Activated B cell treated with CpG ODN at 0.5 μM for 24 hours (primary cell): Measurements from ENCODE around the gene ILKAP. TPM values are rescaled to one million over a fixed set of nuclear protein-coding genes. Genes with fewer than 3 reads are reported as not detected.

Experiments used
- ATAC-seq: fragments of 200-7000 bp; cut with Tn5 transposase; one replicate; pipeline ENCODE4 v1.10.0; 2021; ENCODE audit warnings: low read depth, mild to moderate bottlenecking, moderate library complexity
- CTCF ChIA-PET: fragments of 350-600 bp; sonication (Branson Sonifier 250); formaldehyde crosslinking; loops from one replicate; lab custom pipeline; 2021; ENCODE audit warnings: antibody characterized with exemption; lab: Charles Lee
- POLR2A ChIA-PET: fragments of 350-600 bp; sonication (Branson Sonifier 250); formaldehyde crosslinking; loops from one replicate; lab custom pipeline; 2021; ENCODE audit warnings: antibody characterized with exemption; lab: Charles Lee
- DNase-seq: peaks from one replicate; pipeline ENCODE4 v3.0.0; 2022
- H3K27ac Mint-ChIP-seq: one replicate; pipeline ENCODE4 v1.8.0; 2020; ENCODE audit warnings: mixed read lengths
- H3K27me3 Mint-ChIP-seq: one replicate; pipeline ENCODE4 v1.8.0; 2021; ENCODE audit warnings: mixed read lengths
- H3K36me3 Mint-ChIP-seq: one replicate; pipeline ENCODE4 v1.8.0; 2021; ENCODE audit warnings: low read depth, mixed read lengths
- H3K4me1 Mint-ChIP-seq: one replicate; pipeline ENCODE4 v1.8.0; 2021; ENCODE audit warnings: mixed read lengths
- H3K4me3 Mint-ChIP-seq: one replicate; pipeline ENCODE4 v1.8.0; 2020; ENCODE audit warnings: mild to moderate bottlenecking, mixed read lengths
- H3K9me3 Mint-ChIP-seq: one replicate; pipeline ENCODE4 v1.8.0; 2020; ENCODE audit warnings: mixed read lengths
- CTCF ChIP-seq: fragments of 200-600 bp; IDR thresholded peaks from one replicate; pipeline ENCODE4 v1.8.0; 2022; ENCODE audit warnings: antibody characterized with exemption, mild to moderate bottlenecking
- intact Hi-C: fragments of 100-400 bp; cut with micrococcal nuclease; formaldehyde crosslinking; loops from one replicate; pipeline ENCODE4 v1.15.1; 2024
- total RNA-seq: library from RNA; stranded (reverse); gene quantifications from 2 replicates; pipeline ENCODE4 v1.2.3, GENCODE V29; 2022

Gene ILKAP
- total RNA-seq, 1 donor from 2014 or later, result 77.3 TPM

GRCh38 chr2:238180554-238180953, 22.9 kb downstream of the ILKAP start:
- no peak for ATAC-seq
- POLR2A ChIA-PET, result no interaction called here
- Mint-ChIP-seq H3K27me3 (no peaks in the 10 kb centered on the region), H3K4me1 (no peaks in the 10 kb centered on the region), H3K36me3 (peaks cover 94% of the 10 kb centered on the region), H3K9me3 (no peaks in the 10 kb centered on the region), H3K4me3 (no peak overlapping the region), H3K27ac (no peak overlapping the region)
- no peak for TF ChIP-seq CTCF
- intact Hi-C loops, result no loop called here
- no peak for DNase-seq
- CTCF ChIA-PET, result no interaction called here

- POLR2A ChIA-PET, result interaction anchor here (0.7 kb wide), 1 partner anchor 11 kb away, joined by 18 read pairs; no protein-coding TSS in a partner anchor
- H3K9me3 Mint-ChIP-seq, result no peaks in the 10 kb centered on the region
- CTCF ChIA-PET, result no interaction called here
- TF ChIP-seq CTCF, result no peak
- intact Hi-C loops, result no loop called here
- H3K27ac Mint-ChIP-seq, result no peak overlapping the region
- no peak overlapping the region for H3K4me3 Mint-ChIP-seq
- ATAC-seq, result no peak
- peaks cover 92% of the 10 kb centered on the region for H3K36me3 Mint-ChIP-seq
- no peaks in the 10 kb centered on the region for H3K4me1 Mint-ChIP-seq
- DNase-seq, result no peak
- no peaks in the 10 kb centered on the region for H3K27me3 Mint-ChIP-seq
These were observed 26.9 kb downstream of the ILKAP start for GRCh38 chr2:238176613-238177012.

GRCh38 chr2:238174701-238175100, 28.8 kb downstream of the ILKAP start:
- DNase-seq (no peak), ATAC-seq (no peak)
- no peak overlapping the region for H3K4me3 Mint-ChIP-seq
- peaks cover 88% of the 10 kb centered on the region for H3K36me3 Mint-ChIP-seq
- no peaks in the 10 kb centered on the region for H3K4me1 Mint-ChIP-seq
- no peak overlapping the region for H3K27ac Mint-ChIP-seq
- intact Hi-C loops, result no loop called here
- H3K27me3 Mint-ChIP-seq, result no peaks in the 10 kb centered on the region
- no peak for TF ChIP-seq CTCF
- H3K9me3 Mint-ChIP-seq, result no peaks in the 10 kb centered on the region
- ChIA-PET CTCF (no interaction called here), POLR2A (no interaction called here)

- intact Hi-C loops, result no loop called here
- H3K4me3 Mint-ChIP-seq, result no peak overlapping the region
- CTCF ChIA-PET, result no interaction called here
- H3K27me3 Mint-ChIP-seq, result no peaks in the 10 kb centered on the region
- no peaks in the 10 kb centered on the region for H3K4me1 Mint-ChIP-seq
- DNase-seq (no peak), ATAC-seq (no peak)
- H3K36me3 Mint-ChIP-seq, result peaks cover 86% of the 10 kb centered on the region
- no peak overlapping the region for H3K27ac Mint-ChIP-seq
- no peaks in the 10 kb centered on the region for H3K9me3 Mint-ChIP-seq
- POLR2A ChIA-PET, result no interaction called here
- TF ChIP-seq CTCF, result no peak
These were observed 29.2 kb downstream of the ILKAP start for GRCh38 chr2:238174291-238174690.

GRCh38 chr2:238173692-238174091, 29.8 kb downstream of the ILKAP start:
- intact Hi-C loops, result no loop called here
- Mint-ChIP-seq H3K27ac (no peak overlapping the region), H3K27me3 (no peaks in the 10 kb centered on the region), H3K4me3 (no peak overlapping the region), H3K9me3 (no peaks in the 10 kb centered on the region), H3K36me3 (peaks cover 83% of the 10 kb centered on the region), H3K4me1 (no peaks in the 10 kb centered on the region)
- ChIA-PET CTCF (no interaction called here), POLR2A (no interaction called here)
- ATAC-seq (no peak), DNase-seq (no peak)
- no peak for TF ChIP-seq CTCF
